GM12891 (cell line): ENCODE data around the gene VMO1.

ENCODE experiments used
- DNase-seq: peaks from one replicate; pipeline ENCODE4 v3.0.0; 2011; ENCODE audit warnings: low spot score; ENCODE audit not compliant: insufficient read length
- FAIRE-seq: peaks from 2 replicates; lab custom pipeline; 2011; peaks lifted over from hg19 to GRCh38; lab: Jason Lieb, UNC
- PAX5 ChIP-seq: IDR thresholded peaks from 2 replicates; pipeline ENCODE4 v1.6.1; 2011; ENCODE audit warnings: low read length, moderate library complexity, mild to moderate bottlenecking; ENCODE audit not compliant: insufficient read depth, severe bottlenecking
- POLR2A ChIP-seq: IDR thresholded peaks from 2 replicates; pipeline ENCODE4 v1.6.1; 2011; ENCODE audit warnings: low read depth, low read length, control low read depth
- POLR2AphosphoS5 ChIP-seq: IDR thresholded peaks from 2 replicates; pipeline ENCODE4 v1.6.1; 2011; ENCODE audit warnings: low read depth, low read length, control low read depth
- POU2F2 ChIP-seq: IDR thresholded peaks from 2 replicates; pipeline ENCODE4 v1.6.1; 2011; ENCODE audit warnings: low read depth, mild to moderate bottlenecking, control low read depth, low read length, moderate library complexity
- SPI1 ChIP-seq: IDR thresholded peaks from 2 replicates; pipeline ENCODE4 v1.6.1; 2011; ENCODE audit warnings: low read depth, low read length, control low read depth
- TAF1 ChIP-seq: IDR thresholded peaks from 2 replicates; pipeline ENCODE4 v1.6.1; 2011; ENCODE audit warnings: low read depth, low read length, control low read depth

VMO1 gene

GRCh38 chr17:4786516-4786915, 352 bp upstream of the VMO1 start:
- DNase-seq (no peak), FAIRE-seq (no peak)
- TF ChIP-seq PAX5 (no peak), POLR2AphosphoS5 (no peak), SPI1 (no peak), POLR2A (no peak)

DNA sequence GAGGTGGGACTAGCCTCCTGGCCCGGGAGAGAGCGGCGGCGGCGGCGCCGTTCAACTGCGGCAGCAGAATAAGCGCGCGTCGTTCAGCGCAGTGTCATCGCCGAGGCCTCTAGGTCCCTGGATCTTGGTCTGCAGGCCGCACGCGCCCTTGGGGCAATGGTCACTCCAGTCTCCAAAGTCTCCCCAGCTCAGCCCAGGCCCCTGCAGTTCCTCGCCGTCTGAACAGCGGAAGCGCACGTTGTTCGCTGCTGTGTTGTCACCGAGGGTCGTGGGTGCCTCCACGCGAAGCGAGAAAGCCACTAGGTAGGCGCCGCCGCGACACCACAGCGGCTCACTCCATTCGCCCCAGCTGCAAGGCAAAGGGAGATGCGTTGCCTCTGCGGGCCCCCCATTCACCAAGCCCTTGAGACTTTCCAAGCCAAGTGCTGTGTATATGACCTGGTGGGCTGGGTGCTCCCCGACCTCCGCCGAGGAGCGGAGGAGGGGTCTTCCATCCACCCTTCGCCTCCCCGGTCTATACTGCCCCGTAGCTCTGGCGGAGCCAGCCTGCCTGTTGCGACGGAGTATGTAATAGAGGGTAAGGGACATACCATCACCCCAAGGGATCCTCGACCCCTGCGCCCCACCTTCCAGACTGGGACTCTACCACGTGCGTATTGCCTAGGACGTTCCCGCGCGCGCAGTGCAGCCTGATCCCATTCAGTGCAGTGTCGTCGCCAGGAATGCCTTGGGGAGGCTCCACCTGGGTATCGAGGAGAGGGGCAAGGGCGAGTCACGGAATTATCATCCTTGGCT, 656 bp downstream of the VMO1 start:
- no peak for TF ChIP-seq SPI1
- TF ChIP-seq POLR2A, result no peak
- no peak for TF ChIP-seq POU2F2
- TF ChIP-seq PAX5, result no peak
- no peak for TF ChIP-seq TAF1
- no peak for TF ChIP-seq POLR2AphosphoS5
- FAIRE-seq, result peak; percentile 54
- DNase-seq, result no peak

DNA sequence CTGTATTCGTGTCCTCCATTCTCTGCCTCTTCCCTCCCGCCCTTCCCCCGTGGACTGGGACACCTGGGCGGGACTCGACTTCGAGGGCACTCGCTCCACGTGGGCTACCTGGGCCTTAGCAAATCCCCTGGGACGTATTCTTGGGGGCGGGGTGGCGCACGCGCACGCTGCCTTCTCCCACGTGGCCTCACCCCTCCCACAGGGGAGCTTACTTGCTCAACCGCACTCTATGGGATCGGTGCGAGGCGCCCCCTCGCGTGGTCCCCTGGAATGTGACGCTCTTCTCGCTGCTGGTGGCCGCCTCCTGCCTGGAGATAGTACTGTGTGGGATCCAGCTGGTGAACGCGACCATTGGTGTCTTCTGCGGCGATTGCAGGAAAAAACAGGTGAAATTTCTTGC, 3.5 kb downstream of the VMO1 start:
- TF ChIP-seq SPI1, result no peak
- TF ChIP-seq TAF1, result no peak
- TF ChIP-seq POLR2AphosphoS5, result no peak
- TF ChIP-seq PAX5, result no peak
- TF ChIP-seq POLR2A, result no peak
- no peak for TF ChIP-seq POU2F2
- DNase-seq (no peak), FAIRE-seq (no peak)

DNA sequence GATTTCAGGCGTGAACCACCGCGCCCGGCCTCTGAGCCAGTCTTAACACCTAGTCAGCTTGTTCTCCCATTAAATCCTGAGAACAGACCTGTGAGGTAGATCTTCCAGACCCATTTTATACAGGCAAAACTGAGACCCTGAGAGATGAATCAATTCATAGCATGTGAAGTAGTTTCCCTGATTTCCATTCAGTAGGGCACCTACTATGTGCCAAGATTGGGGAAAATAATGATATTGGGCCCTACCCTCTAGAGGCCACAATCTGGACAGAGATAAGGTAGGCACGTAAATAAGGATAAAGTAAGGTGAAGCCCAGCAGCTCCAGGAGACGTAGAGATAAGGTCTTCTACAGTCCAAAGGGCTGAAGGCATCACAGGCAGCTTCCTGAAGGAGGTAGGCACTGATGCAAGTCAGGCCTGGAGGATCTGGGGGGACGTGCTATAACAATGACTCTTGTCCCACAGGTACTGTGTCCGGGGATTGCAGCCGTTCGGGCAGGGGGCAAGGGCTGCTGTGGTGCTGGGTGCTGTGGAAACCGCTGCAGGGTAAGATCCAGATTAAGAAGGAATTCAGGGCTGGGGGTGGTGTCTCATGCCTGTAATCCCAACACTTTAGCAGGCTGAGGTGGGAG, 5.7 kb downstream of the VMO1 start:
- DNase-seq (no peak), FAIRE-seq (no peak)
- no peak for TF ChIP-seq TAF1

DNA sequence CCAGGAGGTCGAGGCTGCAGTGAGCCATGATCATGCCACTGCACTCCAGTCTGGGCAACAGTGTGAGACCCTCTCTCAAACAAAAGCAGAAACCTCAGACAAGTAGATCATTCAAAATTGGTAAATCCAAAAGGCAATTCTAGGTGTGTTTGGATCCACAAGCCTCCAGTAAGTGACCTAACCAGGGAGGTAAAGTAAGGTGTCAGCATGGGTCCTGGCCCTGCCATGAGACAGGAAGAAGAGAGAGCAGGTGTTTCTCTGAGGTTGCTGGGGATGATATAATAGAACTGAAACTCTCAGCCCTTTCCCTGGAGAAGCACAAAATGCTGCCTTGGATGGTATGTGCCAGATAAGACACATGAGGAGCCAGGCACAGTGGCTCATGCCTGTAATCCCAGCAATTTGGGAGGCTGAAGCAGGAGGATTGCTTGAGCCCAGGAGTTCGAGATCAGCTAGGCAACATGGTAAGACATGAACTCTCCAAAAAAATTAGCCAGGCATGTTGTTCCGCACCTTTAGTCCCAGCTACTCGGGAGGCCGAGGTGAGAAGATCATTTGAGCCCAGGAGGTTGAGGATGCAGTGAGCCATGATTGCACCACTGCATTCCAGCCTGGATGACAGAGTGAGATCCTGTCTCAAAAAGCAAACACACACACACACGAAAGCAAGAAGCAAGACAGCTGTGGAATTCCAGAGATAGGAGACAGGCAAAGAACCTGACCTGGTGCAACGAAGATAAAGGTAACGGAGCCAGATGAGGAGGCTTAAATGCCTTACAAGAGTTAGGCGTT, 8.0 kb downstream of the VMO1 start:
- DNase-seq (no peak), FAIRE-seq (no peak)
- no peak for TF ChIP-seq TAF1
- TF ChIP-seq POLR2A, result no peak
- no peak for TF ChIP-seq POLR2AphosphoS5
- no peak for TF ChIP-seq POU2F2
- TF ChIP-seq PAX5, result no peak
- TF ChIP-seq SPI1, result no peak

- TF ChIP-seq SPI1, result no peak
- no peak for TF ChIP-seq POU2F2
- TF ChIP-seq POLR2A, result no peak
- TF ChIP-seq POLR2AphosphoS5, result no peak
- TF ChIP-seq TAF1, result no peak
- no peak for TF ChIP-seq PAX5
- no peak for FAIRE-seq
- DNase-seq, result no peak
Observed at GRCh38 chr17:4772235-4772613, 13.9 kb downstream of the VMO1 start.

GRCh38 chr17:4771519-4772234, 14.5 kb downstream of the VMO1 start, which contains the start of gene TM4SF5:
TM4SF5 (plus strand) TSS chr17:4771886; CDS start chr17:4771923, 37 bp downstream.
- FAIRE-seq (no peak), DNase-seq (no peak)
- TF ChIP-seq POU2F2, result no peak
- TF ChIP-seq PAX5, result no peak
- TF ChIP-seq TAF1, result no peak
- no peak for TF ChIP-seq POLR2AphosphoS5
- no peak for TF ChIP-seq POLR2A
- no peak for TF ChIP-seq SPI1

DNA sequence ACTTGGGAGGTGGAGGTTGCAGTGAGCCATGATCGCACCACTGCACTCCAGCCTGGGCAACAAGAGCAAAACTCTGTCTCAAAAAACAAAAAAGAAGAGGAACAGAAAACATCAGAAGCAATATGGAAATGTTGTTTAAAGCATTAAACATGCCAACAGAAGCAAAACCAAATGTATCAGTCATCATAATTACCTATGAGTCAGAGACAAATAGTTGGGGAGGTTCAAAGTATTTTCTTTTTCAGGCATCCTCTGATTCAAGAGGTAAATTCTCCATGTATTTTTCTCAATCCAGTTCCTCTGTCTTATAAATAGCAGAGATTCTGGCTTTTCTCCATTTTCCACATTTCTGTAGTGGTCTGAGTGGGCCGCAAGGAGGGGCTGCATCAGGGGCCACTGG, 16.5 kb downstream of the VMO1 start:
- DNase-seq (no peak), FAIRE-seq (no peak)
- TF ChIP-seq POLR2AphosphoS5 (no peak), POLR2A (no peak), POU2F2 (no peak), SPI1 (no peak), PAX5 (no peak), TAF1 (no peak)

DNA sequence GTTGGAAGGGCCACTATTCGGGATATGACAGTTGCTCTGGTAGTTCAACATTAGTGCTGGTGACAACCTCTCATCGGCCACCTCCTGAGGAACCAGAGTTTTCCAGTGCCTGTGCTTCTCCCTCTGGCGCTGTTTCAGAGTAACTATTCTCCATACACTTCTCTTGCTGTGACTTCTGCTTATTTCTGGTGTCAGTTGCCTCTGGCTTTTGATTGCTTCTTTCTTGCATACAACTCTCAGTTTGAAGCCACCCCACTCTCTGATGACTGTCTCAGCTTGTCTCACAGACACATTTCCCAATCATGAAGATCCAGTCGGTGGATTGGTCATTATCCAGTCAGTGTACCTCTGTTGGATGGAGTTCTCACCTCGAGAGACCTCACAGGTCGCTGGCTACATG, 17.9 kb downstream of the VMO1 start:
- TF ChIP-seq PAX5, result no peak
- no peak for TF ChIP-seq TAF1
- no peak for TF ChIP-seq POLR2A
- TF ChIP-seq POLR2AphosphoS5, result no peak
- TF ChIP-seq SPI1, result no peak
- TF ChIP-seq POU2F2, result no peak
- DNase-seq (no peak), FAIRE-seq (no peak)
